ENCODE data around the gene HS3ST5.

Gene HS3ST5

DNA sequence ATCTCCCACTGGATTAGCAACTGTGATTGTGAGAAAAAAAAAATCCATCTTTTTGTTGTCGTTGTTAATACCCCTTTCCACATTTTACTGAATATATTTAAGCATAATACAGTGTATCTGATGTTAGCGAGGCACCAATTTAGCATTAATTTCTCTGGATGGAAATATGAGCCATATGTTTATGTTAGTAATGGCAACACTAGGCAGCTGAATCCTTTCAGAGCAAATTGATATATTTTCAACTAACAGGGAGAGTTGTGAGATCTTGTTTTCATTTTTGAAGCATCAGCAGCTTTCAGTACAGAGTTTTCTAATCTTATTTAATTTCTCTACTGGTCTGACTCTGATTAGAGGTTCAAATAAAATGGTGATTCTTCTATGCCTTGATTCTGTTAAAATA, 287.1 kb downstream of the HS3ST5 start:
- Histone ChIP-seq H3K9ac (ENCODE audit: low read length) (no peak overlapping the region), H3K27me3 (replicated peaks; ENCODE audit: insufficient read depth, low read length) (no peaks in the 10 kb centered on the region), H2AFZ (ENCODE audit: low read length) (no peak overlapping the region), H3K4me1 (ENCODE audit: low read length) (no peaks in the 10 kb centered on the region), H4K20me1 (ENCODE audit: insufficient read depth, low read length) (no peaks in the 10 kb centered on the region), H3K36me3 (replicated peaks; ENCODE audit: insufficient read depth, low read length) (no peaks in the 10 kb centered on the region), H3F3A (ENCODE audit: insufficient read depth, low read length) (no peaks in the 10 kb centered on the region), H3K79me2 (ENCODE audit: low read length) (no peaks in the 10 kb centered on the region), H3K27ac (ENCODE audit: low read length) (no peak overlapping the region), H3K9me3 (replicated peaks; ENCODE audit: insufficient read depth, low read length) (no peaks in the 10 kb centered on the region), H3K4me2 (ENCODE audit: low read depth, low read length) (no peak overlapping the region), H3K4me3 (ENCODE audit: low read length) (no peak overlapping the region), H3K9me2 (replicated peaks; ENCODE audit: insufficient read depth, low read length) (no peaks in the 10 kb centered on the region)
- DNase-seq = no peak
- TF ChIP-seq EZH2 (optimal IDR thresholded peaks at IDR 0.05; ENCODE audit: low read depth, low read length) = no peak
- TF ChIP-seq, protein P1, sequence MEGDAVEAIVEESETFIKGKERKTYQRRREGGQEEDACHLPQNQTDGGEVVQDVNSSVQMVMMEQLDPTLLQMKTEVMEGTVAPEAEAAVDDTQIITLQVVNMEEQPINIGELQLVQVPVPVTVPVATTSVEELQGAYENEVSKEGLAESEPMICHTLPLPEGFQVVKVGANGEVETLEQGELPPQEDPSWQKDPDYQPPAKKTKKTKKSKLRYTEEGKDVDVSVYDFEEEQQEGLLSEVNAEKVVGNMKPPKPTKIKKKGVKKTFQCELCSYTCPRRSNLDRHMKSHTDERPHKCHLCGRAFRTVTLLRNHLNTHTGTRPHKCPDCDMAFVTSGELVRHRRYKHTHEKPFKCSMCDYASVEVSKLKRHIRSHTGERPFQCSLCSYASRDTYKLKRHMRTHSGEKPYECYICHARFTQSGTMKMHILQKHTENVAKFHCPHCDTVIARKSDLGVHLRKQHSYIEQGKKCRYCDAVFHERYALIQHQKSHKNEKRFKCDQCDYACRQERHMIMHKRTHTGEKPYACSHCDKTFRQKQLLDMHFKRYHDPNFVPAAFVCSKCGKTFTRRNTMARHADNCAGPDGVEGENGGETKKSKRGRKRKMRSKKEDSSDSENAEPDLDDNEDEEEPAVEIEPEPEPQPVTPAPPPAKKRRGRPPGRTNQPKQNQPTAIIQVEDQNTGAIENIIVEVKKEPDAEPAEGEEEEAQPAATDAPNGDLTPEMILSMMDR (IDR thresholded peaks at IDR 0.05; ENCODE audit: low read length) = no peak
- TF ChIP-seq EZH2phosphoT487 (IDR thresholded peaks at IDR 0.05; ENCODE audit: low read length) = no peak

DNA sequence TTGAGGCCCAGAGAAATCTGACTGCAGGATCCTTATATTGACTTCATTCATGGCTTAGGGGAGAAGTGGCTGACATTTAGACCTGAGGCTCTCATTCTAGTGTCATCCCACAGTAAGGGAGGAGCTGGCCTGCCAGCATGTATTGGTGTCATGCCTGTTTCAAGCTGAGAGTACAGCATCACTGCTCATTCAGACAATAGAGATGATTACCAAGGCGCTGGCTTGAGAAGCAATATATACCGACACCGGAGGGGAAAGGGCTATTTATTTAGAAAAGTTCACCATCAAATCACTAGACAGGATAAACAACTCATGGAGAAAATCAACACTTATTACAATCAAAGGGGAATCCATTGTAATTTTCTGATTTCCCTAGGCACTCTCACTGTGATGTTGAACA, 287.5 kb downstream of the HS3ST5 start:
- peaks cover under 1% of the 10 kb centered on the region; the same call in 1 of the 2 replicates for H3K4me1 ChIP-seq (ENCODE audit: low read length)
- no peak overlapping the region for H3K27ac ChIP-seq (ENCODE audit: low read length)
- no peaks in the 10 kb centered on the region for H3K79me2 ChIP-seq (ENCODE audit: low read length)
- no peaks in the 10 kb centered on the region for H4K20me1 ChIP-seq (ENCODE audit: insufficient read depth, low read length)
- H3K9ac ChIP-seq (ENCODE audit: low read length) = no peak overlapping the region
- no peaks in the 10 kb centered on the region for H3K27me3 ChIP-seq (replicated peaks; ENCODE audit: insufficient read depth, low read length)
- no peak overlapping the region for H3K4me2 ChIP-seq (ENCODE audit: low read depth, low read length)
- H2AFZ ChIP-seq (ENCODE audit: low read length) = no peak overlapping the region
- H3K4me3 ChIP-seq (ENCODE audit: low read length) = no peak overlapping the region
- no peaks in the 10 kb centered on the region for H3K9me2 ChIP-seq (replicated peaks; ENCODE audit: insufficient read depth, low read length)
- no peaks in the 10 kb centered on the region for H3K9me3 ChIP-seq (replicated peaks; ENCODE audit: insufficient read depth, low read length)
- no peak for TF ChIP-seq EZH2 (optimal IDR thresholded peaks at IDR 0.05; ENCODE audit: low read depth, low read length)
- TF ChIP-seq, protein P1 (IDR thresholded peaks at IDR 0.05; ENCODE audit: low read length) = no peak
- TF ChIP-seq EZH2phosphoT487 (IDR thresholded peaks at IDR 0.05; ENCODE audit: low read length) = no peak
- H3K36me3 ChIP-seq (replicated peaks; ENCODE audit: insufficient read depth, low read length) = no peaks in the 10 kb centered on the region
- no peaks in the 10 kb centered on the region for H3F3A ChIP-seq (ENCODE audit: insufficient read depth, low read length)
- DNase-seq = no peak

DNA sequence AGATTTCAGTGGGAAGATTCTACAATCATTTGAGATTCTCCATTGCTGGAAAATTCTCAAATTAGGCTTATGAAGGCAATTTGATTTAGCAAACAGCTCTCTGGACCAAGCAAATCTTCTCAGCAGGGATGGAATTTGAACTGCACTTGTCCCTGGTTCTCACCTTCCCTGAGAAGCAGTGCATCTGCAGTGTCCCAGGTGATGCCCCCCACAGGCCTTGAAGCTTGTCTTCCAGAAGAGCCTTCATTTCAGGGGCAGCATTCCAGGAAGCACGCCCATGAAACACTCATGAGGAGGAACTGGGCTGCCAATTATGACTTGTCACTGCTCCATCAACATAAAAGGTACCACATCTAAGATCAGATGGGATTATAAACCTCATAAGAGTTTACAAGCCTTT, 289.0 kb downstream of the HS3ST5 start:
- H3K27me3 ChIP-seq (replicated peaks; ENCODE audit: insufficient read depth, low read length) = no peaks in the 10 kb centered on the region
- H3K4me1 ChIP-seq (ENCODE audit: low read length) = peaks cover 12% of the 10 kb centered on the region
- no peaks in the 10 kb centered on the region; the same call in 1 of the 2 replicates for H3F3A ChIP-seq (ENCODE audit: insufficient read depth, low read length)
- no peak overlapping the region for H3K9ac ChIP-seq (ENCODE audit: low read length)
- no peak overlapping the region for H2AFZ ChIP-seq (ENCODE audit: low read length)
- H3K9me2 ChIP-seq (replicated peaks; ENCODE audit: insufficient read depth, low read length) = no peaks in the 10 kb centered on the region
- H3K4me3 ChIP-seq (ENCODE audit: low read length) = no peak overlapping the region
- H3K36me3 ChIP-seq (replicated peaks; ENCODE audit: insufficient read depth, low read length) = no peaks in the 10 kb centered on the region
- DNase-seq = no peak
- H3K9me3 ChIP-seq (replicated peaks; ENCODE audit: insufficient read depth, low read length) = no peaks in the 10 kb centered on the region
- H3K27ac ChIP-seq (ENCODE audit: low read length) = no peak overlapping the region
- H4K20me1 ChIP-seq (ENCODE audit: insufficient read depth, low read length) = no peaks in the 10 kb centered on the region
- TF ChIP-seq EZH2 (optimal IDR thresholded peaks at IDR 0.05; ENCODE audit: low read depth, low read length) (no peak), EZH2phosphoT487 (IDR thresholded peaks at IDR 0.05; ENCODE audit: low read length) (no peak)
- TF ChIP-seq, protein P1 (IDR thresholded peaks at IDR 0.05; ENCODE audit: low read length) = no peak
- H3K79me2 ChIP-seq (ENCODE audit: low read length) = no peaks in the 10 kb centered on the region
- no peak overlapping the region for H3K4me2 ChIP-seq (ENCODE audit: low read depth, low read length)

Data from MM.1S (cell line).